WTC11 (cell line): ENCODE results near the gene FADD.

Experiments
- ATF2 ChIP-seq: sonication (generic); formaldehyde crosslinking; IDR thresholded peaks from 2 replicates; pipeline ENCODE4 v1.8.1; 2022; ENCODE audit warnings: low read depth, missing genetic modification reagents, borderline replicate concordance
- CTCF ChIP-seq: fragments of 200-600 bp; IDR thresholded peaks from 2 replicates; pipeline ENCODE4 v1.8.0; 2022; ENCODE audit warnings: antibody characterized with exemption
- FOXJ3 ChIP-seq: sonication (generic); formaldehyde crosslinking; IDR thresholded peaks from 2 replicates; pipeline ENCODE4 v1.9.0; 2021; ENCODE audit warnings: missing genetic modification reagents, mild to moderate bottlenecking, borderline replicate concordance
- NR2C2 ChIP-seq: sonication (generic); formaldehyde crosslinking; IDR thresholded peaks from 2 replicates; pipeline ENCODE4 v1.8.0; 2022; ENCODE audit warnings: mild to moderate bottlenecking, missing genetic modification reagents
- TF ChIP-seq, protein P1 (sequence below): sonication (generic); formaldehyde crosslinking; IDR thresholded peaks from 2 replicates; pipeline ENCODE4 v1.8.0; 2023; ENCODE audit warnings: mild to moderate bottlenecking, missing genetic modification reagents
- TF ChIP-seq, protein P2 (sequence below): sonication (generic); formaldehyde crosslinking; conservative IDR thresholded peaks from 2 replicates; pipeline ENCODE4 v1.8.1; 2023; ENCODE audit warnings: mild to moderate bottlenecking, low read depth, missing genetic modification reagents, moderate library complexity

DNA sequence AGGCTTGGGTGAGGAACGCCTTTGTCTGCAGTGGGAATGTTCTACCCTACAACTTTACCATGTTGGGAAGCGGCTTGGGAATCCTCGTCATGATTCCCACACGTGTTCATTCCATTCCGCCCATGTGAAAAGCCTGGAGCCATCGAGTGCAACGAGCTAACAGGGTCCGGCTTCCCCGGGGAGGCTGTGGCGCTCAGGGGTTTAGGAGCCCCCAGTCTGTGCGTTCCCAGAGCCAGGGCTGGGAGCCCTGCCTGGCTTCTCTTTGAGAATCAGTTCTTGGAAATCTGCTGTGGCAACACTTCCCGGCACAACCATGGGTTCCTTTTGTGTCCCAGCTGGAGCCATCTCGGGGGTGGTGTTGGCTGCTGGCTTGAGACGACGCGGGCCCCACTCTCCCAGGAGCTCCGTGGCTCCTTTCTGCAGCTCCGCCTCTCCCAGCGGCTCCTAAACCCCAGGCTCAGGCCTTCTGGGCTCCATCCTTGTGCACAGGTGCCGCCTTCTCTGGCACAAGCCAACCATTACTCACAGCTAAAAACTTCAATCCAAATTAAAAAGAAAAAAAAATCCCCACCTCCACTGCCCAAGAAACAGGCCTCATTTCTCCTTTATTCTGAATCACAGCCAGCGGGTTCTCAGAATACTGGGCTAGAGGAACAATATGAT lies 48.7 kb downstream of the FADD start:
- no peak for TF ChIP-seq CTCF
- TF ChIP-seq ATF2 (CRISPR knock-in tag), result no peak
- TF ChIP-seq, protein P1, sequence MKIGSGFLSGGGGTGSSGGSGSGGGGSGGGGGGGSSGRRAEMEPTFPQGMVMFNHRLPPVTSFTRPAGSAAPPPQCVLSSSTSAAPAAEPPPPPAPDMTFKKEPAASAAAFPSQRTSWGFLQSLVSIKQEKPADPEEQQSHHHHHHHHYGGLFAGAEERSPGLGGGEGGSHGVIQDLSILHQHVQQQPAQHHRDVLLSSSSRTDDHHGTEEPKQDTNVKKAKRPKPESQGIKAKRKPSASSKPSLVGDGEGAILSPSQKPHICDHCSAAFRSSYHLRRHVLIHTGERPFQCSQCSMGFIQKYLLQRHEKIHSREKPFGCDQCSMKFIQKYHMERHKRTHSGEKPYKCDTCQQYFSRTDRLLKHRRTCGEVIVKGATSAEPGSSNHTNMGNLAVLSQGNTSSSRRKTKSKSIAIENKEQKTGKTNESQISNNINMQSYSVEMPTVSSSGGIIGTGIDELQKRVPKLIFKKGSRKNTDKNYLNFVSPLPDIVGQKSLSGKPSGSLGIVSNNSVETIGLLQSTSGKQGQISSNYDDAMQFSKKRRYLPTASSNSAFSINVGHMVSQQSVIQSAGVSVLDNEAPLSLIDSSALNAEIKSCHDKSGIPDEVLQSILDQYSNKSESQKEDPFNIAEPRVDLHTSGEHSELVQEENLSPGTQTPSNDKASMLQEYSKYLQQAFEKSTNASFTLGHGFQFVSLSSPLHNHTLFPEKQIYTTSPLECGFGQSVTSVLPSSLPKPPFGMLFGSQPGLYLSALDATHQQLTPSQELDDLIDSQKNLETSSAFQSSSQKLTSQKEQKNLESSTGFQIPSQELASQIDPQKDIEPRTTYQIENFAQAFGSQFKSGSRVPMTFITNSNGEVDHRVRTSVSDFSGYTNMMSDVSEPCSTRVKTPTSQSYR (CRISPR knock-in tag), result no peak
- no peak for TF ChIP-seq FOXJ3 (CRISPR knock-in tag)
- TF ChIP-seq, protein P2, sequence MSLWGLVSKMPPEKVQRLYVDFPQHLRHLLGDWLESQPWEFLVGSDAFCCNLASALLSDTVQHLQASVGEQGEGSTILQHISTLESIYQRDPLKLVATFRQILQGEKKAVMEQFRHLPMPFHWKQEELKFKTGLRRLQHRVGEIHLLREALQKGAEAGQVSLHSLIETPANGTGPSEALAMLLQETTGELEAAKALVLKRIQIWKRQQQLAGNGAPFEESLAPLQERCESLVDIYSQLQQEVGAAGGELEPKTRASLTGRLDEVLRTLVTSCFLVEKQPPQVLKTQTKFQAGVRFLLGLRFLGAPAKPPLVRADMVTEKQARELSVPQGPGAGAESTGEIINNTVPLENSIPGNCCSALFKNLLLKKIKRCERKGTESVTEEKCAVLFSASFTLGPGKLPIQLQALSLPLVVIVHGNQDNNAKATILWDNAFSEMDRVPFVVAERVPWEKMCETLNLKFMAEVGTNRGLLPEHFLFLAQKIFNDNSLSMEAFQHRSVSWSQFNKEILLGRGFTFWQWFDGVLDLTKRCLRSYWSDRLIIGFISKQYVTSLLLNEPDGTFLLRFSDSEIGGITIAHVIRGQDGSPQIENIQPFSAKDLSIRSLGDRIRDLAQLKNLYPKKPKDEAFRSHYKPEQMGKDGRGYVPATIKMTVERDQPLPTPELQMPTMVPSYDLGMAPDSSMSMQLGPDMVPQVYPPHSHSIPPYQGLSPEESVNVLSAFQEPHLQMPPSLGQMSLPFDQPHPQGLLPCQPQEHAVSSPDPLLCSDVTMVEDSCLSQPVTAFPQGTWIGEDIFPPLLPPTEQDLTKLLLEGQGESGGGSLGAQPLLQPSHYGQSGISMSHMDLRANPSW, result no peak
- TF ChIP-seq NR2C2 (CRISPR knock-in tag), result no peak
